HK-2 (cell line): ENCODE data around the gene HEATR5B.
"Not testable (repeated sequence)": the region's sequence is repeated elsewhere in the genome, so short reads cannot be mapped to it uniquely, and the experiment has no call there.

Experiments used
- DNase-seq: peaks from one replicate; pipeline ENCODE4 v3.0.0-alpha.2; 2018; ENCODE audit not compliant: unreplicated experiment

The HEATR5B gene

DNA sequence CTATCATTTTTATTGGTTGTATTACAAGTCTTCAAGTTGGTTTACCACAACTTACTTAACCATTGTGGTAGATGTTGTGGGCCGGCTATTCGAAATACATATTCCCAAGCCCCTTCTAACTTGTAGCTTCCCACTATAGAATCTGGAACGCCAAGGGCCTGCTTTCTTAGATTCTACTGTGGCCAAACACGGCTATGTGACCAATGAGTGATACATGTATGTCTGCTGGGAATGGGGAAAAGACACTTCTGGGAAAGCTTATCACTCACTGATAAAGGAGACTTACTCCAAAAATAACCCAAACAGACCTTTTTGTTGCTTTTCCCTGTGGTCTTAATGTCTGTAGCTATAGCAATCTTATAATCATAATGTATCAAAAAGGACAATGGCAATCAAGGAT, 142.3 kb downstream of the HEATR5B start:
- DNase-seq, result no peak

DNA sequence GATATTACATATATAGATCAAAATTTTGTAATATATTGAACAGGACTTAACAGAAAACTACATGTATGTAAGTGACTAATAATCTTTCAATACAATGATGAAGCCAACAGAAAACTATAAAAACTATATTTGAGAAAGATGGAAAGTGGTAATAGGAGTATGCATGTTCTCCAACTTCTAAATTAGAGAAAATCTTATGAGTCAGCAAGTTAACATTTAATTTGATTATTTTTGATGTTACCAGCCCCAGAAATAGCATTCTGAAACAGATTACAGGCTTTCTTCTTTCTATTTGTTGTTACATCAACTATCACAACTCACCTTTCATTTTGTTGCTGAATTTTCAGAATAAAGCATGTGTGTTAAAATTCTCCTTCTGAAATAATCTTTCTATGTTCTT, 147.6 kb downstream of the HEATR5B start:
- not testable (repeated sequence) for DNase-seq

DNA sequence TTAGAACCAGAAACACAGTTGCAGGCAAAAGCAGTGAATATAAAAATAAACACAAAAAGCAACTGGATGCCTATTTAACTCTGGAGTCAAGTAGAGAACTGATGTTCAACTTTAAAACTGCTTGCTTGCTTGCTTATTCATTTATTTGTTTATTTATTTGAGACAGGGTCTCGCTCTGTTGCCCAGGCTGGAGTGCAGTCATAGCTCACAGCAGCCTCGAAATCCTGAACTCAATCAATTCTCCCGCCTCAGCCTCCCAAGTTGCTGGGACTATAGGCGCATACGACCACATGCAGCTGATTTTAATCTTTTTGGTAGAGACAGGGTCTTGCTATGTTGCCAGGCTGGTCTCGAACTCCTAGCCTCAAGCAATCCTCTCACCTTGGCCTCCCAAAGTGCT, 152.5 kb downstream of the HEATR5B start:
- not testable (repeated sequence) for DNase-seq
